OCI-LY1 (cell line): Measurements from ENCODE around the gene FIS1.

ENCODE experiments used
- EZH2 ChIP-seq: fragments of 200-600 bp; sonication (generic), shearing (Covaris generic); IDR thresholded peaks from 2 replicates; pipeline ENCODE4 v1.8.0; 2017; ENCODE audit warnings: borderline replicate concordance, mixed run types, mild to moderate bottlenecking, antibody characterized with exemption, low read length, moderate library complexity, mixed read lengths
- TF ChIP-seq, protein P1 (sequence below): fragments of 200-600 bp; sonication (generic), shearing (Covaris generic); IDR thresholded peaks from 2 replicates; pipeline ENCODE4 v1.5.1; 2017; ENCODE audit warnings: mild to moderate bottlenecking, antibody characterized with exemption, low read length, moderate library complexity, mixed read lengths

DNA sequence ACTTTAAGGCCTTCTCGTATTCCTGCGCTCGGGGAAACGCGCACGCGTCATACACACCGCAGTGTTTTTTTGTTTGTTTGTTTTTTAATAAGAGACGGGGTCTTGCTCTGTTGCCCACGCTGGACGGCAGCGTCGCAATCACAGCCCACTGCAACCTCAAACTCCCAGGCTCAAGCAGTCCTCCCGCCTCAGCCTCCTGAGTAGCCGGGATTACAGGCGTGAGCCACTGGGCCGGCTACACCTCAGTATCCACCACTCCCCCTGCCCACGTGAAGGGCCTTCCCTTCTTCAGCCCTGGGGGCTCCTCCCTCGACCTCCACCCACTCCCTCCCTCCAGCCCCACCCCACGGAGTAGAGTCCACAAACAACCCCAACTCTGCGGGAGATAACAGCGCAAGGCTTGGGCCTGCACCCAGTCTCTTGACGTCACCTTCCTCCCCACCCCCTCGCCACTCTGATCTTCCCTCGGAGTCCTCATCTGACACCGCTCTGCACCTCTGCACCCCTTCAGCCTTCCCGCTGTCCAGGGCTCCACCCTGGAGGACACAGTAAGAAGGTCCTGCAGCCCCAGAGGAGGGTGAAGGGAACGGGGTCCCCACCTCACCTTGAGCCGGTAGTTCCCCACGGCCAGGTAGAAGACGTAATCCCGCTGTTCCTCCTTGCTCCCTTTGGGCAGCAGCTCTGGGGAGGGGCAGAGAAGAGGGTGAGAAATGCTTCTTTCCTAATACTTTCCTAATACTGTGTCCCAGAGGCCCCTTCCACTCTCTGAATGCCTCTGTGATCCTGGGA, 4.5 kb downstream of the FIS1 start:
- TF ChIP-seq, protein P1, sequence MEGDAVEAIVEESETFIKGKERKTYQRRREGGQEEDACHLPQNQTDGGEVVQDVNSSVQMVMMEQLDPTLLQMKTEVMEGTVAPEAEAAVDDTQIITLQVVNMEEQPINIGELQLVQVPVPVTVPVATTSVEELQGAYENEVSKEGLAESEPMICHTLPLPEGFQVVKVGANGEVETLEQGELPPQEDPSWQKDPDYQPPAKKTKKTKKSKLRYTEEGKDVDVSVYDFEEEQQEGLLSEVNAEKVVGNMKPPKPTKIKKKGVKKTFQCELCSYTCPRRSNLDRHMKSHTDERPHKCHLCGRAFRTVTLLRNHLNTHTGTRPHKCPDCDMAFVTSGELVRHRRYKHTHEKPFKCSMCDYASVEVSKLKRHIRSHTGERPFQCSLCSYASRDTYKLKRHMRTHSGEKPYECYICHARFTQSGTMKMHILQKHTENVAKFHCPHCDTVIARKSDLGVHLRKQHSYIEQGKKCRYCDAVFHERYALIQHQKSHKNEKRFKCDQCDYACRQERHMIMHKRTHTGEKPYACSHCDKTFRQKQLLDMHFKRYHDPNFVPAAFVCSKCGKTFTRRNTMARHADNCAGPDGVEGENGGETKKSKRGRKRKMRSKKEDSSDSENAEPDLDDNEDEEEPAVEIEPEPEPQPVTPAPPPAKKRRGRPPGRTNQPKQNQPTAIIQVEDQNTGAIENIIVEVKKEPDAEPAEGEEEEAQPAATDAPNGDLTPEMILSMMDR: no peak
- no peak for TF ChIP-seq EZH2
